GM18861 (cell line): ENCODE data around the gene CHRNB1.
"Not testable (repeated sequence)": the region's sequence is repeated elsewhere in the genome, so short reads cannot be mapped to it uniquely, and the experiment has no call there.

ENCODE experiments used
- ATAC-seq: cut with Tn5 transposase; IDR thresholded peaks from one replicate; pipeline ENCODE4 v1.9.1; 2021; ENCODE audit not compliant: unreplicated experiment

CHRNB1 gene

DNA sequence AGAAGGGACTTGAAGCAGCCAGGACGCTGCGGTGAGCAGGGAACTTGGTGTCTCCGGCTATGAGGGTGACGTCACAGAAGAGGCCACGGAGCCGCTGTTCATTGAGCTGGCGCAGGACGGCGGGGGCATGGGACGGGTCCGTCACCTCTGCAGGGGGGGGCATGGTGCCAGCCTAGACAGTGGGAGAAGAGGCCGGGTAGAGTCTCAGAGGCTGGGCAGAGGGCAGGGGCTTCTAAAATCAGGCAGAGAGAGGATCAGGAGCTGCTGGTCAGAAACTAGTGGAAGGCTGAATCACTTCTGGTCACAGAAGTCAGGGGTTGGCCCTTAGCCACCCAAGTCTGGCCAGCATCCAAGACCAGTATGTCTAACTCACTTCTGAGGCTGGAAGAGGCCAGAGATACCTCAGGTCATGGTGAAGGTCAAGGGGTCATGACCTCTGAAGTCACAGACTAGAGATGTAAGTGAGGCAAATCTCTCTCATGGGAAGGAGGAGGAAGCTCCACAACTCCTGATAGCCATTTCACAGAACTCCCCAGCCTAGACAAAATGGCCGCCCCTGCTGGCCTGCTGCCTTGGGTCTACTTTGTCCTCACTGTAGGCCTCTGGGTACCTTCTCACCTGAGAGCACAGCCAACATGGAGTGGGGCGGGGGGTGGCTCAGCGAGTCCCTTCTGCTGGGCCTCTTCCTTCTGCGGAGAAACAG is 21.9 kb downstream of the CHRNB1 start:
- no peak for ATAC-seq

DNA sequence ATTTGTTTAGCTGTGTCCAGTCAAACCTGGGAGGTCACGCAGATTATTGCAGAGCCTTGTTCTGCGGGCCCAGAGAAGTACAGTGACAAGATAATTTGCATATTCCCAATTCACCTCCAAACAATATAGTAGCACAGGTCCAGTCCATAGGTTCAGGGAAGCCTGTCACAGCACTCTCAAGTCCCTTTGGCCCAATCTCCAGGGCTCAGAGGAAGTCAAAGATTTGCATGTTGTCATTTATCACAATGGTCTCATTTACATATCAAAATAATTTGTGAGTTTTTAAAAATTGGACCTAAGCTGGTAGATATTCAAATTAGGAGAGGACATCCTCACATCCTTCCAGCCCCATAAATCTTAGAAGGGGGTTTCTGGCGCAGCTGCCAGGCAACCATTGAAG is 22.6 kb downstream of the CHRNB1 start:
- ATAC-seq = no peak

DNA sequence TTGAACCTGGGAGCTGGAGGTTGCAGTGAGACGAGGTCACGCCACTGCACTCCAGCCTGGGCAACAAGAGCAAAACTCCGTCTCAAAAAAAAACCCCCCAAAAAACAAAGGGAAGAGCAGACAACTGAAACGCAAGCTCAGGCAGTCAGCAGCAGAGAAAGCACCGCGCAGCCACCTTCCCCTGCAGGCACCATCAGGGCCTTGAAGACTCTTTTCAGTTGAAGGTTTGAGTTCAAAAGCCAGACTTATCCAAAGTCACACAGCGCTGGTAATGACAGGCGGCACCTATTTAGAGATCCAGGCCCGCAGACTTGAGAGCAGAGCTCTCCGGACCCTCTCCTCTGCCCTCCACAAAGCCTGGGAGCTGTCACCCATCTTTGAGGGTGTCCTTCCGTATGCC is 23.4 kb downstream of the CHRNB1 start:
- ATAC-seq = no peak

DNA sequence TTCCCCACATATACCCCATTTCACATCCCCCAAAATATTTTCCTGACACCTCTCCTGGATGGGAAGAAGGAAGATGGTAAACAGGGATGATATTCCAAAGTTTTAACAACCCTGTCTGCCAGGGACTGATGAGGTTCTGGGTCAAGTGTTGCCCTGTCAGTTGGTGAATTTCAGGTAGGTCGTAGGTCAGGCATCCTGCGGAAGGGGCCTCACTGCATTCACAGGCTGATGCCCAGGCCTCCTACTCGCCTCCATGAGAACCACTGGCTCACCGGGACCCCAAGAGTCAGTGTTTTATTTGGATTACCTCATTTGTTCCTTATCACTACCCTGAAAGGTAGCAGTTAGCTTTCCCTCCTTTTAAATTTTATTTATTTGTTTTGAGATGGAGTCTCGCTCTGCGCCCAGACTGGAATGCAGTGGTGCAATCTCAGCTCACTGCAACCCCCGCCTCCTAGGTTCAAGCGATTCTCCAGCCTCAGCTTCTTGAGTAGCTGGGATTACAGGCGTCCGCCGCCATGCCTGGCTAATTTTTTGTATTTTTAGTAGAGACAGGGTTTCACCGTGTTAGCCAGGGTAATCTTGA is 24.0 kb downstream of the CHRNB1 start:
- no peak for ATAC-seq

DNA sequence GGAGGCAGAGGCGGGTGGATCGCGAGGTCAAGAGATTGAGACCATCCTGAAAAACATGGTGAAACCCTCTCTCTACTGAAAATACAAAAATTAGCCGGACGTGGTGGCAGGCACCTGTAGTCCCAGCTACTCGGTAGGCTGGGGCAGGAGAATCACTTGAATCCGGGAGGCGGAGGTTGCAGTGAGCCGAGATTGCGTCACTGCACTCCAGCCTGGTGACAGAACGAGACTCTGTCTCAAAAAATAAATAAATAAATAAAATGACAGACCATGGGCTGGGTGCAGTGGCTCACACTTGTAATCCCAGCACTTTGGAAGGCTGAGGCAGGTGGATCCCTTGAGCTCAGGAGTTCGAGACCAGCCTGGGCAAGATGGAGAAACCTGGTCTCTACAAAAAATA is 25.0 kb downstream of the CHRNB1 start:
- ATAC-seq = not testable (repeated sequence)

DNA sequence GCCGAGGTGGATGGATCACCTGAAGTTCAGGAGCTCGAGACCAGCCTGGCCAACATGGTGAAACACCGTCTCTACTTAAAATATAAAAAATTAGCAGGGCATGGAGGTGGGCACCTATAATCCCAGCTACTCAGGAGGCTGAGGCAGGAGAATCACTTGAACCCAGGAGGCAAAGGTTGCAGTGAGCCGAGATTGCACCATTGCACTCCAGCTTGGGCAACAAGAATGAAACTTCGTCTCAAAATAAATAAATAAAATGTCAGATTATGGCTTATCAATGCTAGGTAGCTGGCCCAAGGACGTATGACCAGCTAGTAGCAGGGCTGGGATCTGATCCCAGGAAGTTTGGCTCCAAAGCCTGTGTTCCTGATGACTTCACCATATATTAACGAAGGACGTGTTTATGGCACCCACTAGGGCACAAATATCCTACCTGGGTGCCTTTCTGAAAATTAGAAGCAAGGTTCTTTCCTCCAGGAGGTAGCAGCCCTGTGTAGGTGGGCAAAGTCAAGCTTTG is 25.7 kb downstream of the CHRNB1 start:
- ATAC-seq = not testable (repeated sequence)

DNA sequence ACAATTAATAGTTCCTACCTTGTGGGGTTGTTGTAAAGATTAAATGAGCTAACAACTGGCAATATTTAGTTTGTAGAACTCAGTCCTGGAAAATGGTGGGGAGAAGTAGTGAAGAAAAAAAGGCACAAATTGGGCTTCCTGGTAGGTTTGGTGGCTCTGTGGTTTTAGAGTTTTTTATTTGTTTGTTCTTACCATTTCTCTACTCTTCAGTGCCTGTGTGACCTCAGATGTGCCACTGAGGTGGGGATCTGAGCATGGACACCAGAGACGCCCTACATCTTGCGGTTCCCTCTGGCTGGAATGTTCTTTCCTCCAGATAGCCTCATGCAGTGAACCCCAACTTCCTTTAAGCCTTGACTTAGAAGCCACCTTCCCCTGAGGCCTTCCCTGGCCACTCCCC is 26.9 kb downstream of the CHRNB1 start:
- ATAC-seq = no peak

DNA sequence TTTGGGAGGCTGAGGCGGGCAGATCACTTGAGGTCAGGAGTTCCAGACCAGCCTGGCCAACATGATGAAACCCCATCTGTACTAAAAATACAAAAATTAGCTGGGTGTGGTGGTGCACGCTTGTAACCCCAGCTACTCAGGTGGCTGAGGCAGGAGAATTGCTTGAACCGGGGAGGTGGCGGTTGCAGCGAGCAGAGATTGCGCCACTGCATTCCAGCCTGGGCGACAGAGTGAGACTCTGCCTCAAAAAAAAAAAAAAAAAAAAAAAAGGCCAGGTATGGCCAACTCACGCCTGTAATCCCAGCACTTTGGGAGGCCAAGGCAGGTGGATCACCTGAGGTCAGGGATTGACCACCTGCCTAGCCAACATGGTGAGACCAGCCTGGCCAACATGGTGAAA is 29.9 kb downstream of the CHRNB1 start:
- not testable (repeated sequence) for ATAC-seq

DNA sequence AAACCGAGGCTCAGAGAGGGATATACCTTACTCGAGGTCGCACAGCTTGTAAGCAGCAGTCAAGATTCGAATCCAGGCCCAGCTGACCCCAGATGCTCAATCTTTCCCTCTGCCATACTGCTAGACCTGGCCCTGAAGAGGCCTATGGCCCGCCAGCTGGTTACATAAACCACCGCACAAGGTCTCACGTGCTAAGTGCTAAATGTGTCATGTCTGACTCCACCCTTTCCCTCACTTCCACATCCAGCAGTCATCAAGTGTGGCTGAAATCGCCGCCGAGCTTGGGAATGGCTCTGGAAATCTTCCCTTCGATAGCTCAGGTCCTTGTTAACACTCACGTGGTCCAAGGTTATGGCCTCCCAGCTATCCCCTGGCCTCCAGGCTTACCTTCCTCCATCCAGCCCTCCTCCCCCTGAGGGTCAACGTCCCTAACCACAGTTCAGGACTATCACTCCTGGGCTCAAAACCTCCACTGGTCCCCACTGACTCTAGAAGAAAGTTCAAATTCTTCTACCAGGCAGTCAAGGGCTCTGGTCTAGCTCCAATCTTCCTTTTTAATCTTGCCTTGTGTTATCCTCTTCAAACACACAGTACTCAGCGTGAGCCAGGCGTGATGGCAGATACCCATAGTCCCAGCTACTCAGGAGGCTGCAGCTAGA is 31.0 kb downstream of the CHRNB1 start:
- no peak for ATAC-seq

DNA sequence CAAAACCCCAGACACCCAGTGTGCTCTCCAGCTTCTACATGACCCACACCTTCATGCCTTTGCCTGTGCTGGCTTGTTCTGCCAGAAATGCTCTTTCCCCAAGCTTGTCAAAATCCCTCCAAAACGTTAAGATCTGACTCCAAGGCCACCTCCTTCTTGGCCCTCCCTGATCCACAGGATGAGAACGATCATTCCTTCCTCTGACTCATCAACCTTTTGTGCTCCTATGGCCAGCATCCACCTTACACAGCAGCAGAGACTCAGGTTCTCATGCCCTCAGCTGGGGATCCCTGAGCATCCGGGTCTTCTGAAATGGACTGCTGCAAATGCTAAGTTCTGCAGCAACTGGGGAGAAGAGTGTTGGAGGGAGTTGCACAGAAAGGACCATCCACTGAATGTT is 31.6 kb downstream of the CHRNB1 start:
- no peak for ATAC-seq

DNA sequence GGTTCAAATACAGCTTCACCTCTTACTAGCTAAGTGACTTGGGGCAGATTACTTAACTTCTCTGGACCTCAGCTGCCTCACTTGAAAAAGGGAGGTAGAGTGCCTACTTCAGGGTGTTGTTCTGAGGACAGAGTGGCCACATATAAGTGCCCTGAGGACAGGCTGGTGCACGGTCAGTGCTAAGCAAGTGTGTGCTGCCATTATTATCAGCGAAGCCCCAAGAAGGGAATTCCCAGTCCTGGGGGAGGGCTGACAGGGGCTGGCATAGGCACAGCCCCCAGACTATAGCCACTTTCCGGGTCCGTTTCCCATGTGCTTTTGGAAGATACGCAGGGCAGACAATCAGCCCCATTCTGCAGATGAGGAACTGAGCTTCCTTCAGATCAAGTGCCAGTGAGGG is 32.1 kb downstream of the CHRNB1 start:
- ATAC-seq = no peak

DNA sequence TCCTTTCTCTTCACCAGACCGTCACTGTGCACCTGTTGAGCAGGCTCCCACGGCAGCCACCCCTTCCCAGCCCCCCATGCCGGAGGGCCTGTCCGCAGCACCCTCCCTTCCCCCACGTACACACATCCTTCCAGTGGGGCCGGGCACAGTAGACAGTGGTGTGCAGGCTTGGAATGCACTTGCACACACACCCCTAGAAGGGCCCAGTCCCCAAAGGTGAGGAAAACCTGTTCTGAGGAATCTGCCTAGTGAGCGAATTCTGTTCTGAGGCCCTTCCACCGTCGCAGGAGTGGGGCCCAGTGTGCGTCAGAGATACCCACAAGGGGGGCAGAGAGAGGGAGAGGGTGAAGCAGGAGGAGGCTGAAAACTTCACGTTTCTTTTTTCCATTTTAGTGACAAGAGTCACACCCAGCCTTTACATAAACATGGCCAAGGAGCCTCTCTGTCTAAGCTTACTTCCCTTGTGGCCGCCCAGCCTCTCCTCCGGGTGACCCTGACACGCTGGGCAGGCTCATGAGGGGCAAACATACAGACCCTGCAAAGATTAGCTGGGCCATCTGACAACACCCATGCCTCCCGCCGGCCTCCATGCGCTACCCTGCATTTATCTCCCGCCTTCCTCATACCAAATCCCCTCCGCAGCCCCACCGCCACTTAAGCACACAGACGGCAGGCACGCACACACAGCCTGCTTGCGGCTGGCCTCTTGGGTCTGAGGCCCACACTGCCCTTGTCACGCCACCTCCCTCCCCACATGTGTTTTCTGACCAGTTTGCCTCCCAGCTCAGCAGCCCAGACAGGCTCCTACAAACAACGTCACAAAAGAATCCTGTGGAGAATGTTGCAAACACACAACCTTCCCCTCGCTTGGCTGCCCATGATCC is 32.8 kb downstream of the CHRNB1 start:
- no peak for ATAC-seq

DNA sequence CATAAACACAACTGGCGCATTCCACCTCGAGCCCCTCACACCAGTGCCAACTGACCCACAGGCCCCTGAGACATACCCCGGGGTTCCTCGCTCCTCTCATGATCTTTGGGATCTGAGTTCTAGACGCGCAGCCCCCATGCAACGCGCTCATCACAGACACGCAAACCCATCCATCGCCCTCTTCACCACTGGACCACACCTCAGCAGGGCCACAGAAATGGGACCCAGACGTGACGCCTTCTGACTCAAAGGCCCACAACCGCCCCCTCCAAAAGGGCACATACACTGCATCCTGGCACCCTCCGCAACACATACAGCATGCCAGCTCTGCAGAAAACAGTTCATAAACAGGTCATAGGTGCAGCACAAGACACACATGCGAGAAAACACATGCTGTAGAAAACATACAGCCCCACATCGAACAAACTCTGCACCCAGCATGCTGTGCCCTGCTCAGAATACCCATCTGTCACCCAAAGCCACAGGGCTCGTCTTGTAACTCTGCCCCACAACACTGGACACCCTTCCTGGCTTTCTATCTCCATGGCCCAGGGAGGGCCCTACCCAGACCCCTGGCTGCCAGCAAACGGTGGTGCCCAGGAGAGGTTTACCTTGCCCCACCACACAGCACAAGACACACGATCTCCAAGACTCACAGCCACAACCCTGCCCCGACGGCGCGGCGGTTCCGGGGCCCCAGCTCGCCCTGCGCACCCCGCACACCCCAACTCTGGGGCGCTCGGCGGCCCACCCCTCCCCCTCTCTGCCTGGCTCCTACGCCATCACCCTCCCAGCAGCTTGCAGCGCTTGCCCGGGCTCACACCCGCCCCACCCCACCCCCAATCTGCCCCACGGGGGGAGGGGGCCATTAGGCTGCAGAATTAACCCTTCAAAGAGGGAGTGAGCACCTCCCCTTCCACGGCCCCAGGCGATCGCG is 33.7 kb downstream of the CHRNB1 start:
- ATAC-seq = no peak

DNA sequence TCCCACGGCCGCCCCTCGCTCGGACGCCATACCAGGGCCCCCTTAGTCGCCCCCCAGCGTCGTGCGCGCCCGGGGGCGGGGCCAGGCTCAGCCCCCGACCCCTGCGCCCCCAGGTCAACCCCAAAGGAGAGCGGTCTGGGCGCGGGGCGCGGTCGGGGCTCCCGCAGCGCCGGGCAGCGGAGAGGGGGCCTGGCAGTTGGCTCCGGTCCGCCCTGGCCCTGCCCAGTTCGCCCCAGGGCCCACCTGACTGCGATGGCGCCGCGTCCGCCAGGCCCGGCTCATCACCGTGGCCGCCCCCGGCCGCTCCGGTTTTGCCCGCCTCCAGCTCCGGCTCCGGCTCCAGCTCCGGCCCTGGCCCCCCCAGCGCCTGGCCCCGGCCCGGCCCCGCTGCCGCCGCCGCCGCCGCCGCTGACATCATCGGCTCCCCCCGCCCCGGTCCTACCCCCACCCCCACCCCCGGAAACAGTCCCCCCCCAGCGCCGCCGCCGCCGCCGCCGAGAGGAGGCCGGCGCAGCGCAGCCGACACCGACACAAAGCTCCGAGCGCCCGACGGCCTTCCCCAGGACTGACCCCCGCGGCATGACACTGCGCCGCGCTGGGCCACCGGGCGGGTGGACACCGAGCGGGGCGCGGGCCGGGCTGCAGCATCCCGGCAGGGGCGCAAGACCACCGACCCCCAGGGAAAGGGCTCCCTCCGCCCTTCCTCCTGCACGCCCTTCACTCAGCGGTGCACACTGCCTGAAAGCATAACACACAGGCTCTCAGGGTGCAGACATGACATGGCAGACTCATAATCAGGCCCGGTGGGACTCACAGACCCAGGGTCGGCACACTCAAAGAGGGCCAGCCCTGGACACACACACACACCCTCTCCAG is 34.6 kb downstream of the CHRNB1 start, which contains the start of gene ZBTB4:
Gene ZBTB4, minus strand, starts transcription at position 419 of the 876 bp plus-strand sequence. CDS start 12,830 bp downstream, outside the sequence.
- no peak for ATAC-seq

DNA sequence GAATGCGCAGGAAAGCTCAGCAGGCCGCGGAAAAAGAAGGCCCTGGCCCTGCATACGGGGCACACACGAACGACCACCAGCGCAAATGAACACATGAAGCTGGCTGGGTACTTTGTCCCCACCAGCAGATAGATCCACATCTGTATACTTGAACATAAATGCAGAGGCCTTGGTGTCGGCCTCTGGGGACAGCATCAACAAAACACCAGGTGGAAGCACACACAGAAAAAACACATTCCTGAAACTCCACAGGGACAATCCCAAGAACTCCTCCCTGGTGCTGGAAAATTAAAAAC is 35.2 kb downstream of the CHRNB1 start:
- no peak for ATAC-seq

DNA sequence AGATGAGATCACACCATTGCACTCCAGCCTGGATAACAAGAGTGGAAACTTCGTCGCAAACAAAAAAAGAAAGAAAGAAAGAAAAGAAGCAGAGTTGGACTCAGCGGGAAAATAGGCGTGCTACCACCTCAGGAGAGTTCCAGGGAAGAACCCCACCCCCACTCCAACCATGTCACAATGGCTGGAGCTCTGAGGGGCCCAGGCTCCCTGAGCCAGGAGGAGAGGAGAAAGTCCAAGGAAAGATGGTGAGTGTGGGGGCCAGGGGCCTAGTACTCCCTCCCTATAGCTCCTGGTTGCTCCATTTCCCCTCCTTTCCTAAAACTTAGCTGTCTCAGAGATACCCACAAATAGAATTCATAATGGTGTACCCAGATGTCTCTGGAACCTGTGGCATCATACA is 36.4 kb downstream of the CHRNB1 start, which contains the start of gene SLC35G6:
Gene SLC35G6, plus strand, starts transcription at position 172 of the 400 bp plus-strand sequence. Its CDS starts 71 bp downstream, at position 243.
- not testable (repeated sequence) for ATAC-seq

DNA sequence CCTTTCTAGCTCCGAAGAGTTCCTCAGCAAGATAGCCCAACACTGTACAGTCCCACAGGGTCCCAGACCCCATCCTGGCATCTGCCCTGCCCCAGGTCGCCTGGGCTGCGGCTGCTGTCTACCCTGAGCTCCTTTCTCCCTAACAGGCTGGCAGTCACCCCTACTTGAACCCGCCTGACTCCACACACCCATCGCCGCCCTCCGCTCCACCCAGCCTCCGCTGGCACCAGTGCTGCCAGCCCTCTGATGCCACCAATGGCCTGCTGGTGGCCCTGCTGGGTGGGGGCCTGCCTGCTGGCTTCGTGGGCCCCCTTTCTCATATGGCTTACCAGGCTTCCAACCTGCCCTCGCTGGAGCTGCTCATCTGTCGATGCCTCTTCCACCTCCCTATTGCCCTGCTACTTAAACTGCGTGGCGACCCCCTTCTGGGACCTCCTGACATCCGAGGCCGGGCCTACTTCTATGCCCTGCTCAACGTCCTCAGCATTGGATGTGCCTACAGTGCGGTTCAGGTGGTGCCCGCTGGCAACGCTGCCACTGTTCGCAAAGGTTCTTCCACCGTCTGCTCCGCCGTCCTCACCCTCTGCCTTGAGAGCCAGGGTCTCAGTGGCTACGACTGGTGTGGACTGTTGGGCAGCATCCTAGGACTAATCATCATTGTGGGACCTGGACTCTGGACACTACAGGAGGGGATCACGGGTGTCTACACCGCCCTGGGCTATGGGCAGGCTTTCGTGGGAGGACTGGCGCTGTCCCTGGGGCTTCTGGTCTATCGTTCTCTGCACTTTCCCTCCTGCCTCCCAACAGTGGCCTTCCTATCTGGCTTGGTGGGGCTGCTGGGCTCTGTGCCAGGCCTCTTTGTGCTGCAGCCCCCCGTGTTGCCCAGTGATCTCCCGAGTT is 37.2 kb downstream of the CHRNB1 start:
- not testable (repeated sequence) for ATAC-seq

DNA sequence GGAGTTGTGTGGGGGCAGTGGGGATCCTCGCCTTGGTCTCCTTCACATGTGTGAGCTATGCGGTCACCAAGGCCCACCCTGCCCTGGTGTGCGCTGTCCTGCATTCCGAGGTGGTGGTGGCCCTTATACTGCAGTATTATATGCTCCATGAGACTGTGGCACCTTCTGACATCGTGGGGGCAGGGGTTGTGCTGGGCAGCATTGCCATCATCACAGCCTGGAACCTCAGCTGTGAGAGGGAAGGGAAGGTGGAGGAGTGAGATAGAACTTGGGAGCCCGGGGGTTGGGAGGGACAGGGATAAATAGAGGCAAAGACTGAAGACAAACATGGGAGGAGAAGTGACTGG is 37.9 kb downstream of the CHRNB1 start:
- ATAC-seq = not testable (repeated sequence)
